PC-9 (cell line): Measurements from ENCODE around the gene CHST7. TPM values are rescaled to one million over a fixed set of nuclear protein-coding genes. Genes with fewer than 3 reads are reported as not detected.

Source experiments
- BruUV-seq: library from RNA; stranded (reverse); fragments of 400-500 nt; replicated peaks from 2 replicates; lab custom pipeline; 2021; lab: Mats Ljungman, UMichigan
- CTCF ChIA-PET: fragments of 300-600 bp; sonication (Branson Sonifier 250); formaldehyde crosslinking; loops from one replicate; lab custom pipeline; 2022; ENCODE audit warnings: antibody characterized with exemption; lab: Charles Lee
- POLR2A ChIA-PET: fragments of 300-600 bp; sonication (Branson Sonifier 250); formaldehyde crosslinking; loops from one replicate; lab custom pipeline; 2022; ENCODE audit warnings: antibody characterized with exemption; ENCODE audit not compliant: unreplicated experiment; lab: Charles Lee
- DNase-seq, 2 experiments: peaks; one replicate each; pipeline versions ENCODE4 v3.0.0 to v3.0.0-alpha.2; 2015 to 2022; ENCODE audit warnings: mixed read lengths in 1 of 2
- H2AFZ ChIP-seq: fragments of 200-600 bp; sonication (generic); 2 replicates; pipeline ENCODE4 v1.8.1; 2017; ENCODE audit warnings: antibody characterized with exemption
- H3F3A ChIP-seq: fragments of 200-600 bp; sonication (generic); 2 replicates; pipeline ENCODE4 v1.8.1; 2017; ENCODE audit warnings: antibody characterized with exemption, mild to moderate bottlenecking, low read depth; ENCODE audit not compliant: insufficient read depth
- H3K27ac ChIP-seq: fragments of 200-600 bp; sonication (generic); 2 replicates; pipeline ENCODE4 v1.6.1; 2016; ENCODE audit warnings: mixed run types
- H3K27me3 ChIP-seq: fragments of 200-600 bp; sonication (generic); 2 replicates; pipeline ENCODE4 v1.6.1; 2016; ENCODE audit warnings: low read depth, mixed run types; ENCODE audit not compliant: insufficient read depth
- H3K36me3 ChIP-seq: fragments of 200-600 bp; sonication (generic); 2 replicates; pipeline ENCODE4 v1.6.1; 2016; ENCODE audit warnings: low read depth, mixed run types
- H3K4me1 ChIP-seq: fragments of 200-600 bp; sonication (generic); replicated peaks from 2 replicates; pipeline ENCODE4 v1.6.1; 2016; ENCODE audit warnings: mixed run types; ENCODE audit not compliant: insufficient read depth
- H3K4me2 ChIP-seq: fragments of 200-600 bp; sonication (generic); 2 replicates; pipeline ENCODE4 v1.6.1; 2017; ENCODE audit warnings: mixed run types
- H3K4me3 ChIP-seq: fragments of 200-600 bp; sonication (generic); 2 replicates; pipeline ENCODE4 v1.6.1; 2016; ENCODE audit warnings: mixed run types
- H3K79me2 ChIP-seq: fragments of 200-600 bp; sonication (generic); 2 replicates; pipeline ENCODE4 v1.6.1; 2017; ENCODE audit warnings: low read depth, mixed run types
- H3K9me2 ChIP-seq: fragments of 200-600 bp; sonication (generic); 2 replicates; pipeline ENCODE4 v1.8.1; 2017; ENCODE audit warnings: mild to moderate bottlenecking; ENCODE audit not compliant: insufficient read depth
- H3K9me3 ChIP-seq: fragments of 200-600 bp; sonication (generic); 2 replicates; pipeline ENCODE4 v1.8.1; 2016; ENCODE audit warnings: low read depth; ENCODE audit not compliant: insufficient read depth
- H4K20me1 ChIP-seq: fragments of 200-600 bp; sonication (generic); 2 replicates; pipeline ENCODE4 v1.8.1; 2017; ENCODE audit not compliant: insufficient read depth
- EZH2 ChIP-seq: fragments of 200-600 bp; sonication (generic); IDR thresholded peaks from 2 replicates; pipeline ENCODE4 v1.8.0; 2017; ENCODE audit warnings: antibody characterized with exemption, low read depth
- intact Hi-C: fragments of 100-400 bp; cut with micrococcal nuclease; formaldehyde crosslinking; loops from one replicate; pipeline ENCODE4 v1.10.0; 2022; ENCODE audit not compliant: unreplicated experiment
- total RNA-seq: library from RNA; stranded (reverse); gene quantifications from 2 replicates; pipeline ENCODE4 v1.2.3, GENCODE V29; 2021
- TF ChIP-seq, protein P1 (sequence below): fragments of 200-600 bp; sonication (generic); conservative IDR thresholded peaks from 2 replicates; pipeline ENCODE4 v1.6.1; 2017; ENCODE audit warnings: mixed run types, antibody characterized with exemption, mild to moderate bottlenecking, moderate library complexity

CHST7 gene
- total RNA-seq, 1 experiment from 2014 or later = 0.94 TPM

DNA sequence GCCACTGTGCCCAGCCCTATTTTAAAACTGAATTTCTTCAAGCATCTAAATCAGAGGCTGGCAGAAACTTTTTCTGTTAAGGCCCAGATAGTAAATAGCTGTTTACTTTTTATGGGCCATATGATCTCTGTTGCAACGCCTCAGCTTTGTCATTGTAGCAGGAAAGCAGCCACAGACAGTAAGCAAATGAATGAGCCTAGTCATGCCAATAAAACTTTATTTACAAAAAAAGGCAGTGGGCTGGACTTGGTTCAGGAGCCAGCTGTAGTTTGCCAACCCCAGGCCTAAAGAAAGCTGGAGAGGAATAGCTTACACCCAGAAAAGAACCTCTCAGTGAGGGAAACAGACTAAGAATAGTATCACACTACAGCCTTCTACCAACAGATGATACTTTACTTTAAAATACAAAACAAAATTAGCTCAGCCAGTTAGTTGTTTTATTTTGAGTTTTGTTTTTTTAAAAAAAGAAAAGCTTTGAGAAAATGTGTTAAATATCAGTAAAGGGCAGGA lies 25.5 kb downstream of the CHST7 start:
- Histone ChIP-seq H3K4me2 (no peak overlapping the region), H3K27me3 (no peaks in the 10 kb centered on the region), H3K9me2 (no peaks in the 10 kb centered on the region), H2AFZ (no peak overlapping the region), H3K79me2 (no peaks in the 10 kb centered on the region), H3K4me1 (no peaks in the 10 kb centered on the region), H3K27ac (no peak overlapping the region), H3F3A (no peaks in the 10 kb centered on the region), H4K20me1 (no peaks in the 10 kb centered on the region), H3K4me3 (no peak overlapping the region), H3K36me3 (no peaks in the 10 kb centered on the region), H3K9me3 (no peaks in the 10 kb centered on the region)
- ChIA-PET CTCF (no interaction called here), POLR2A (interaction anchor here (0.6 kb wide), 1 partner anchor 490 kb away, joined by 4 read pairs; no protein-coding TSS in a partner anchor)
- intact Hi-C loops = no loop called here
- no peak for DNase-seq
- no TSS peak for BruUV-seq
- TF ChIP-seq EZH2 = no peak
- TF ChIP-seq, protein P1, sequence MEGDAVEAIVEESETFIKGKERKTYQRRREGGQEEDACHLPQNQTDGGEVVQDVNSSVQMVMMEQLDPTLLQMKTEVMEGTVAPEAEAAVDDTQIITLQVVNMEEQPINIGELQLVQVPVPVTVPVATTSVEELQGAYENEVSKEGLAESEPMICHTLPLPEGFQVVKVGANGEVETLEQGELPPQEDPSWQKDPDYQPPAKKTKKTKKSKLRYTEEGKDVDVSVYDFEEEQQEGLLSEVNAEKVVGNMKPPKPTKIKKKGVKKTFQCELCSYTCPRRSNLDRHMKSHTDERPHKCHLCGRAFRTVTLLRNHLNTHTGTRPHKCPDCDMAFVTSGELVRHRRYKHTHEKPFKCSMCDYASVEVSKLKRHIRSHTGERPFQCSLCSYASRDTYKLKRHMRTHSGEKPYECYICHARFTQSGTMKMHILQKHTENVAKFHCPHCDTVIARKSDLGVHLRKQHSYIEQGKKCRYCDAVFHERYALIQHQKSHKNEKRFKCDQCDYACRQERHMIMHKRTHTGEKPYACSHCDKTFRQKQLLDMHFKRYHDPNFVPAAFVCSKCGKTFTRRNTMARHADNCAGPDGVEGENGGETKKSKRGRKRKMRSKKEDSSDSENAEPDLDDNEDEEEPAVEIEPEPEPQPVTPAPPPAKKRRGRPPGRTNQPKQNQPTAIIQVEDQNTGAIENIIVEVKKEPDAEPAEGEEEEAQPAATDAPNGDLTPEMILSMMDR = no peak

DNA sequence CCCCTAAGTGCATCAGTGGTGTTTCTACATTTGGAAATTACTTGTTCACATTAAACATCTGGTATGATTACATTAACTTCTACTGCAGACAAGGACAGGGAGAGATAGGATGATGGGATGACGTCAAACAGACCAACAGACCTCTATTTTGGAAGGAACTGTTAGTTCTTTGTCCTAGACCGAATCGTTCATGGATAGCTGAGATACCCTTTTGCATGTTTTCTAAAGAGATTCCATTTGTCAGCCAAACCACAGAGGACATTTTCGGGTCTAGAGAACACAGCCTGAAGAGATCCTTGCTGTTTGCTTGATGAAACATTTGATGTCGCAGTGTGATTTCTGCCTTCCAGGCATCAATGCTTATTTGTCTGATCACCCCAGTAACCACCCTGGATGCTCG lies 27.7 kb downstream of the CHST7 start:
- no peaks in the 10 kb centered on the region for H3K9me2 ChIP-seq
- H3K27ac ChIP-seq = no peak overlapping the region
- no peak for DNase-seq
- H3K4me3 ChIP-seq = no peak overlapping the region
- TF ChIP-seq, protein P1 = no peak
- no peak for TF ChIP-seq EZH2
- no TSS peak for BruUV-seq
- H2AFZ ChIP-seq = no peak overlapping the region
- H3K4me1 ChIP-seq = no peaks in the 10 kb centered on the region
- ChIA-PET CTCF (no interaction called here), POLR2A (no interaction called here)
- H3K4me2 ChIP-seq = no peak overlapping the region
- H3K36me3 ChIP-seq = no peaks in the 10 kb centered on the region
- no peaks in the 10 kb centered on the region for H4K20me1 ChIP-seq
- no peaks in the 10 kb centered on the region for H3K27me3 ChIP-seq
- intact Hi-C loops = no loop called here
- no peaks in the 10 kb centered on the region for H3F3A ChIP-seq
- no peaks in the 10 kb centered on the region for H3K9me3 ChIP-seq
- H3K79me2 ChIP-seq = no peaks in the 10 kb centered on the region

DNA sequence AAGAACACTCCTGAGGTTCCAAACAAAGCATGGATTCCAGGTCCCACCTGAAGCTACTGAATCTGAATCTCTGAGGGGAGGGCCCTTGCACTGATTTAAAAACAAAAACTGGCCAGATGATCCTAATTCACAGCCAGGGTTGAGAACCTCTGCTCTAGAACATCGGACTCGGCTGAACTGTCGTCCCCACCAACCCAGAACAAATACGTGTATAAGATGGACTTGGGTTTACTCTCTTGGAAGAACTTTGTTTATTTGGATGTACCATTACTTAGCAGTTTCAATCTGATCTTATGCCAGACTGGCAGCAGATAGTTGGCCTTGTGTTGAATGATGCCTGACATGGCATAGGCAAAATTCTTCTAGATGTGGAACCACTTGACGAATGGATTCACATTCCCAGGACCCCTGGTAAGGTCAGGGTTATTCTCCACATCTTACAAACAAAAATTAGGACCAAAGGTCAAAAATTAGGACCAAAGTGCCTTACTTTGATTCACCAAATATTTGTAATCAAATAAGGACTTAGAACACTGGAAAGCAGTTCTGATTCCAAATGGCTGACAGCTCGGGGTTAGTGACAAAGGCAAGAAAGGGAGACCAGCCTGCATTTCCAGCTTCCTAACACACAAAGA lies 29.0 kb downstream of the CHST7 start:
- H3K4me2 ChIP-seq = no peak overlapping the region
- intact Hi-C loops = no loop called here
- no peaks in the 10 kb centered on the region for H3K9me2 ChIP-seq
- H3K4me1 ChIP-seq = no peaks in the 10 kb centered on the region
- no peak overlapping the region for H3K27ac ChIP-seq
- no TSS peak for BruUV-seq
- no peak overlapping the region for H3K4me3 ChIP-seq
- no peaks in the 10 kb centered on the region for H3K36me3 ChIP-seq
- H3K9me3 ChIP-seq = no peaks in the 10 kb centered on the region
- ChIA-PET CTCF (no interaction called here), POLR2A (no interaction called here)
- H2AFZ ChIP-seq = no peak overlapping the region
- H3F3A ChIP-seq = no peaks in the 10 kb centered on the region
- no peaks in the 10 kb centered on the region for H4K20me1 ChIP-seq
- H3K79me2 ChIP-seq = no peaks in the 10 kb centered on the region
- no peaks in the 10 kb centered on the region for H3K27me3 ChIP-seq
- TF ChIP-seq EZH2 = no peak
- TF ChIP-seq, protein P1 = no peak
- DNase-seq = no peak
